HepG2 (cell line): ENCODE data around the gene ZNF865. TPM values are rescaled to one million over a fixed set of nuclear protein-coding genes. Genes with fewer than 3 reads are reported as not detected.
A peak's percentile ranks its signal among the peaks of the same experiment; 100 is the strongest.

Source experiments
- ATAD3A ChIP-seq: sonication (generic); formaldehyde crosslinking; IDR thresholded peaks from 2 replicates; pipeline ENCODE4 v1.4.0; 2020; ENCODE audit warnings: missing genetic modification reagents
- CAMTA2 ChIP-seq: sonication (generic); formaldehyde crosslinking; IDR thresholded peaks from 2 replicates; pipeline ENCODE4 v1.4.0; 2020; ENCODE audit warnings: mild to moderate bottlenecking, missing genetic modification reagents, borderline replicate concordance
- DR1 ChIP-seq: sonication (generic); formaldehyde crosslinking; IDR thresholded peaks from 2 replicates; pipeline ENCODE4 v1.8.0; 2021; ENCODE audit warnings: mild to moderate bottlenecking, missing genetic modification reagents, inconsistent platforms
- IKZF4 ChIP-seq: sonication (generic); formaldehyde crosslinking; IDR thresholded peaks from 2 replicates; pipeline ENCODE4 v1.5.1; 2020; ENCODE audit warnings: borderline replicate concordance, mild to moderate bottlenecking, low read depth, missing genetic modification reagents; ENCODE audit errors: not compliant biosample characterization
- JDP2 ChIP-seq: sonication (generic); formaldehyde crosslinking; IDR thresholded peaks from 2 replicates; pipeline ENCODE4 v1.8.1; 2022; ENCODE audit warnings: missing genetic modification reagents, borderline replicate concordance
- MAFK ChIP-seq, 2 experiments: IDR thresholded peaks in 1 of 2; conservative IDR thresholded peaks in 1 of 2; 2 replicates each; pipeline ENCODE4 v1.6.1; 2011; ENCODE audit warnings: improper control_type of control experiment in 2 of 2, low read length in 2 of 2
- MBNL3 ChIP-seq: fragments of 250-450 bp; sonication (Bioruptor Pico); conservative IDR thresholded peaks from 2 replicates; pipeline ENCODE4 v1.8.0; 2022; ENCODE audit warnings: mild to moderate bottlenecking, inconsistent platforms
- MEIS1 ChIP-seq: sonication (generic); formaldehyde crosslinking; IDR thresholded peaks from 2 replicates; pipeline ENCODE4 v1.9.0; 2021; ENCODE audit warnings: mild to moderate bottlenecking, missing genetic modification reagents, moderate library complexity, borderline replicate concordance
- MYC ChIP-seq: sonication (generic); formaldehyde crosslinking; IDR thresholded peaks from 2 replicates; pipeline ENCODE4 v1.9.0; 2021; ENCODE audit warnings: missing genetic modification reagents, borderline replicate concordance
- PAF1 ChIP-seq: IDR thresholded peaks from 2 replicates; pipeline ENCODE4 v1.6.1; 2016; ENCODE audit warnings: missing genetic modification reagents, missing compliant biosample characterization
- PATZ1 ChIP-seq: sonication (generic); formaldehyde crosslinking; IDR thresholded peaks from 2 replicates; pipeline ENCODE4 v1.4.0; 2020; ENCODE audit warnings: missing genetic modification reagents
- PHF5A ChIP-seq: IDR thresholded peaks from one replicate; pipeline ENCODE4 v1.6.1; 2018; ENCODE audit warnings: low read depth, missing genetic modification reagents; ENCODE audit not compliant: unreplicated experiment
- RNF219 ChIP-seq: sonication (generic); formaldehyde crosslinking; IDR thresholded peaks from 2 replicates; pipeline ENCODE4 v1.5.0; 2020; ENCODE audit warnings: mild to moderate bottlenecking, missing genetic modification reagents
- THAP11 ChIP-seq: IDR thresholded peaks from 2 replicates; pipeline ENCODE4 v1.6.1; 2016; ENCODE audit warnings: missing biosample characterization, missing genetic modification reagents
- TRIM24 ChIP-seq: sonication (generic); formaldehyde crosslinking; IDR thresholded peaks from 2 replicates; pipeline ENCODE4 v1.8.0; 2022; ENCODE audit warnings: mild to moderate bottlenecking, missing genetic modification reagents
- XBP1 ChIP-seq: sonication (generic); formaldehyde crosslinking; IDR thresholded peaks from 2 replicates; pipeline ENCODE4 v1.5.0; 2020; ENCODE audit warnings: missing genetic modification reagents
- ZBTB7A ChIP-seq: sonication (generic); formaldehyde crosslinking; IDR thresholded peaks from 2 replicates; pipeline ENCODE4 v1.8.0; 2022; ENCODE audit warnings: mild to moderate bottlenecking, missing genetic modification reagents
- ZFP1 ChIP-seq: IDR thresholded peaks from 2 replicates; pipeline ENCODE4 v1.6.1; 2016
- ZNF24 ChIP-seq: fragments of 450-650 bp; IDR thresholded peaks from 2 replicates; pipeline ENCODE4 v1.6.1; 2017; ENCODE audit warnings: antibody characterized with exemption, mild to moderate bottlenecking
- ZNF382 ChIP-seq: sonication (generic); formaldehyde crosslinking; IDR thresholded peaks from 2 replicates; pipeline ENCODE4 v1.5.0; 2020; ENCODE audit warnings: missing genetic modification reagents, mild to moderate bottlenecking, borderline replicate concordance
- ZNF501 ChIP-seq: sonication (generic); formaldehyde crosslinking; IDR thresholded peaks from 2 replicates; pipeline ENCODE4 v1.5.1; 2020; ENCODE audit warnings: mild to moderate bottlenecking, moderate library complexity, missing genetic modification reagents
- ZNF576 ChIP-seq: sonication (generic); formaldehyde crosslinking; IDR thresholded peaks from 2 replicates; pipeline ENCODE4 v1.4.0; 2020; ENCODE audit warnings: mild to moderate bottlenecking, missing genetic modification reagents
- ZNF616 ChIP-seq: sonication (generic); formaldehyde crosslinking; IDR thresholded peaks from 2 replicates; pipeline ENCODE4 v1.5.0; 2020; ENCODE audit warnings: low read depth, mild to moderate bottlenecking, missing genetic modification reagents
- ZNF629 ChIP-seq: sonication (generic); formaldehyde crosslinking; conservative IDR thresholded peaks from 2 replicates; pipeline ENCODE4 v1.5.0; 2020; ENCODE audit warnings: missing genetic modification reagents
- ZNF720 ChIP-seq: sonication (generic); formaldehyde crosslinking; IDR thresholded peaks from 2 replicates; pipeline ENCODE4 v1.4.0; 2020; ENCODE audit warnings: missing genetic modification reagents
- ZNF891 ChIP-seq: sonication (generic); formaldehyde crosslinking; IDR thresholded peaks from 2 replicates; pipeline ENCODE4 v1.5.0; 2020; ENCODE audit warnings: mild to moderate bottlenecking, missing genetic modification reagents
- polyA plus RNA-seq, 8 experiments: library from polyadenylated mRNA; depleted of rRNA in 3 of 8; stranded (reverse) in 7 of 8; unstranded in 1 of 8; fragments of >200 nt; fragmentation: Illumina TruSeq in 4 of 8; extraction: Trizol in 4 of 8; gene quantifications; 2 replicates each; pipeline versions ENCODE4 v1.2.1 to v1.2.3, GENCODE V29; 2011 to 2016; ENCODE audit warnings: low read depth in 4 of 8, missing spikeins in 1 of 8, mixed read lengths in 1 of 8; ENCODE audit not compliant: insufficient read depth in 1 of 8
- total RNA-seq, 5 experiments: library from RNA; depleted of rRNA; stranded (reverse); fragments of >200 nt; fragmentation: Illumina TruSeq; extraction: Trizol; gene quantifications; 2 replicates each; pipeline ENCODE4 v1.2.3, GENCODE V29; 2016; ENCODE audit warnings: low read depth in 1 of 5

ZNF865 gene
- total and polyA plus RNA-seq, 2 of the 13 experiments (the other 11 are each of a cell fraction or from before 2014, with no cell fraction given) = 0.93 to 1.0 TPM

- no peak for TF ChIP-seq RNF219 (CRISPR knock-in tag)
- no peak for TF ChIP-seq MEIS1
- TF ChIP-seq ZNF501 (CRISPR knock-in tag) = peak; percentile 22; the same call in 1 of the 2 replicates
- no peak for TF ChIP-seq ZNF616 (CRISPR knock-in tag)
- TF ChIP-seq IKZF4 (CRISPR knock-in tag) = no peak
- TF ChIP-seq PHF5A (CRISPR knock-in tag) = no peak
- TF ChIP-seq XBP1 = no peak
- TF ChIP-seq TRIM24 (CRISPR knock-in tag) = no peak
- peak; percentile 23; the same call in 1 of the 2 replicates for TF ChIP-seq ZNF891 (CRISPR knock-in tag)
- no peak for TF ChIP-seq ZNF629 (CRISPR knock-in tag)
- no peak for TF ChIP-seq JDP2 (CRISPR knock-in tag)
- no peak for TF ChIP-seq ZNF382 (CRISPR knock-in tag)
- TF ChIP-seq PATZ1 (CRISPR knock-in tag) = no peak
- no peak for TF ChIP-seq MAFK (conservative IDR thresholded peaks at IDR 0.05 in 1 of 2, IDR thresholded peaks at IDR 0.05 in 1 of 2; ENCODE audit: low read length in 2 of 2)
- TF ChIP-seq DR1 (CRISPR knock-in tag) = no peak
- TF ChIP-seq MYC (CRISPR knock-in tag) = no peak
- TF ChIP-seq CAMTA2 (CRISPR knock-in tag) = 0 out of 2 replicates have a peak, but pooled peaks have one; percentile 52
- no peak for TF ChIP-seq ZNF24
- TF ChIP-seq PAF1 (CRISPR knock-in tag) = no peak
- TF ChIP-seq THAP11 (CRISPR knock-in tag) = no peak
- no peak for TF ChIP-seq MBNL3 (CRISPR knock-in tag)
- TF ChIP-seq ZNF576 (CRISPR knock-in tag) = no peak
- no peak for TF ChIP-seq ZFP1
- TF ChIP-seq ZBTB7A = no peak
- no peak for TF ChIP-seq ZNF720 (CRISPR knock-in tag)
- TF ChIP-seq ATAD3A (CRISPR knock-in tag) = no peak
These were observed 34.7 kb downstream of the ZNF865 start (continued) for GRCh38 chr19:55640043-55640576.
